ENCODE data around the gene SPRED1. TPM values are rescaled to one million over a fixed set of nuclear protein-coding genes. Genes with fewer than 3 reads are reported as not detected.

The SPRED1 gene
- total RNA-seq, 1 donor from 2014 or later: 29.3 TPM

DNA sequence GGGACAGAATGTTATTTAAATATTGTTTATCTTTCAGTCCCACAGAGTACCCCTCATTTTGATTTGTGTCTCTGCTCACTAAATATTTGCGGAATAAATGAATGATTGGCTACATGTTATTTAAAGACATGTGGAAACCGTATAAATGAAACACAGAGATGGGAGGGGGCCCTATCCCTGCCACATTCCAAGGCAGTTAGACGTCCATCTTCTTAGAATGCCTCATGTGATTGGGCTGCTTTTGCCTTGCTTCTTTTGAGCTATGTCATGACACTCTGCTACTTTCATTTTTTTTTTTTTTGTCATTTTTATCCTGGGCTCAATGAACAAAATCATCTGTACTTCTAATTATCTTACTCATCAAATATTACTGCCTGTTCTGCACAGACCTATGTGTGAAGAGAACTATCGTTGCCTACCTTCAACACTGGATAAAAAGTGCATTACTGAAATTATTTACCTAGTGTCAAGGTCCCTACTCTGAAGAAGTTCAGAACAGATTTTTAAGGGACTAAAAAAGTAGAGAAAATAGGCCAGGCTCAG lies 117.4 kb downstream of the SPRED1 start:
- H3K27me3 Mint-ChIP-seq (ENCODE audit: unreplicated experiment): peaks cover 2% of the 10 kb centered on the region
- no peak overlapping the region for H3K4me3 Mint-ChIP-seq (ENCODE audit: unreplicated experiment)
- H3K9me3 Mint-ChIP-seq (ENCODE audit: unreplicated experiment): no peaks in the 10 kb centered on the region
- TF ChIP-seq CTCF (IDR thresholded peaks at IDR 0.05; ENCODE audit: unreplicated experiment): no peak
- no peak for DNase-seq (ENCODE audit: low spot score)
- H3K36me3 Mint-ChIP-seq (ENCODE audit: low read depth, unreplicated experiment): no peaks in the 10 kb centered on the region
- peaks cover 37% of the 10 kb centered on the region for H3K4me1 Mint-ChIP-seq (ENCODE audit: unreplicated experiment)
- H3K27ac Mint-ChIP-seq (ENCODE audit: unreplicated experiment): no peak overlapping the region

GRCh38 chr15:38373016-38373415 lies 120.4 kb downstream of the SPRED1 start:
- Mint-ChIP-seq H3K4me3 (ENCODE audit: unreplicated experiment) (no peak overlapping the region), H3K4me1 (ENCODE audit: unreplicated experiment) (peaks cover 58% of the 10 kb centered on the region), H3K27ac (ENCODE audit: unreplicated experiment) (no peak overlapping the region), H3K36me3 (ENCODE audit: low read depth, unreplicated experiment) (no peaks in the 10 kb centered on the region), H3K27me3 (ENCODE audit: unreplicated experiment) (peaks cover 2% of the 10 kb centered on the region), H3K9me3 (ENCODE audit: unreplicated experiment) (no peaks in the 10 kb centered on the region)
- TF ChIP-seq CTCF (IDR thresholded peaks at IDR 0.05; ENCODE audit: unreplicated experiment): no peak
- no peak for DNase-seq (ENCODE audit: low spot score)

- Mint-ChIP-seq H3K9me3 (ENCODE audit: unreplicated experiment) (no peaks in the 10 kb centered on the region), H3K27me3 (ENCODE audit: unreplicated experiment) (peaks cover 2% of the 10 kb centered on the region), H3K4me1 (ENCODE audit: unreplicated experiment) (peaks cover 67% of the 10 kb centered on the region), H3K36me3 (ENCODE audit: low read depth, unreplicated experiment) (no peaks in the 10 kb centered on the region), H3K4me3 (ENCODE audit: unreplicated experiment) (no peak overlapping the region), H3K27ac (ENCODE audit: unreplicated experiment) (no peak overlapping the region)
- no peak for TF ChIP-seq CTCF (IDR thresholded peaks at IDR 0.05; ENCODE audit: unreplicated experiment)
- no peak for DNase-seq (ENCODE audit: low spot score)
Measured at GRCh38 chr15:38374029-38374428, 121.4 kb downstream of the SPRED1 start.

- no peaks in the 10 kb centered on the region for H3K9me3 Mint-ChIP-seq (ENCODE audit: unreplicated experiment)
- H3K27ac Mint-ChIP-seq (ENCODE audit: unreplicated experiment): peak overlapping the region; percentile 37
- H3K4me1 Mint-ChIP-seq (ENCODE audit: unreplicated experiment): peaks cover 72% of the 10 kb centered on the region
- H3K4me3 Mint-ChIP-seq (ENCODE audit: unreplicated experiment): no peak overlapping the region
- peaks cover 2% of the 10 kb centered on the region for H3K27me3 Mint-ChIP-seq (ENCODE audit: unreplicated experiment)
- H3K36me3 Mint-ChIP-seq (ENCODE audit: low read depth, unreplicated experiment): peaks cover 3% of the 10 kb centered on the region
- TF ChIP-seq CTCF (IDR thresholded peaks at IDR 0.05; ENCODE audit: unreplicated experiment): no peak
- no peak for DNase-seq (ENCODE audit: low spot score)
Measured at GRCh38 chr15:38374556-38374955, 121.9 kb downstream of the SPRED1 start.

DNA sequence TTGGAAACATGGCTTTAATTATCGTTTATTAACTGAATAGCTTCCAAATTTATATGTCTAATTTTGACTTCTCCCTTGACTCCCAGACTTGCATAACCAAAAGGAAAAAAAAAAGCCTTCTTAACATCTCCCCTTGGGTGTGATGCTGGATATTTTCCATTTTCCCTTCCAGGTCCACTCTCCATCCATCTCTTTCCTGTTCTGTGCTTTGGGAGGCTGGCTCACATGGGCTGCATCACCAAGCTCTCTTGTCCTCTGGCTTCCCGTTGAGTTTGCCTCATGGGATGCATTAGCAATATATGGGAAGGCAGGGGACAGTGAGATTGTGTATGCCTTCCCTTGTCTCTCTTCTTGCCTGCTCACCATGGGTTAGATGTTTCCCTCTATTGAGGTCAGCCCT lies 123.4 kb downstream of the SPRED1 start:
- Mint-ChIP-seq H3K9me3 (ENCODE audit: unreplicated experiment) (no peaks in the 10 kb centered on the region), H3K36me3 (ENCODE audit: low read depth, unreplicated experiment) (peaks cover 3% of the 10 kb centered on the region), H3K4me3 (ENCODE audit: unreplicated experiment) (no peak overlapping the region), H3K27ac (ENCODE audit: unreplicated experiment) (peak overlapping the region; percentile 99), H3K27me3 (ENCODE audit: unreplicated experiment) (peaks cover 2% of the 10 kb centered on the region), H3K4me1 (ENCODE audit: unreplicated experiment) (peaks cover 80% of the 10 kb centered on the region)
- no peak for TF ChIP-seq CTCF (IDR thresholded peaks at IDR 0.05; ENCODE audit: unreplicated experiment)
- no peak for DNase-seq (ENCODE audit: low spot score)
